KMS-11 (cell line): Measurements from ENCODE around the gene GEMIN7.

ENCODE experiments used
- H2AFZ ChIP-seq: fragments of 200-600 bp; sonication (generic); 2 replicates; pipeline ENCODE4 v1.6.1; 2016; ENCODE audit warnings: antibody characterized with exemption, mixed run types, low read depth
- H3K27ac ChIP-seq: fragments of 200-600 bp; sonication (generic); 2 replicates; pipeline ENCODE4 v1.6.1; 2016; ENCODE audit warnings: mild to moderate bottlenecking, mixed run types
- H3K27me3 ChIP-seq: fragments of 200-600 bp; sonication (generic); 2 replicates; pipeline ENCODE4 v1.6.1; 2017; ENCODE audit warnings: mild to moderate bottlenecking, low read depth, mixed run types, moderate library complexity; ENCODE audit not compliant: insufficient read depth
- H3K36me3 ChIP-seq: fragments of 200-600 bp; sonication (generic); 2 replicates; pipeline ENCODE4 v1.6.1; 2017; ENCODE audit warnings: mild to moderate bottlenecking, mixed run types; ENCODE audit not compliant: insufficient read depth
- H3K4me1 ChIP-seq: fragments of 200-600 bp; sonication (generic); 2 replicates; pipeline ENCODE4 v1.6.1; 2016; ENCODE audit warnings: mild to moderate bottlenecking, low read depth, mixed run types; ENCODE audit not compliant: poor library complexity, severe bottlenecking
- H3K4me2 ChIP-seq: fragments of 200-600 bp; sonication (generic); 2 replicates; pipeline ENCODE4 v1.7.0; 2016; ENCODE audit warnings: mild to moderate bottlenecking, mixed run types
- H3K4me3 ChIP-seq: fragments of 200-600 bp; sonication (generic); IDR thresholded peaks from 2 replicates; pipeline ENCODE4 v1.6.1; 2017; ENCODE audit warnings: low read depth, low read length, mixed read lengths; ENCODE audit not compliant: insufficient read depth
- H3K79me2 ChIP-seq: fragments of 200-600 bp; sonication (generic); 2 replicates; pipeline ENCODE4 v1.6.1; 2016; ENCODE audit warnings: low read depth, mixed run types; ENCODE audit not compliant: insufficient read depth
- H3K9ac ChIP-seq: fragments of 200-600 bp; sonication (generic); 2 replicates; pipeline ENCODE4 v1.6.1; 2016; ENCODE audit warnings: mild to moderate bottlenecking, mixed run types
- H4K20me1 ChIP-seq: fragments of 200-600 bp; sonication (generic); 2 replicates; pipeline ENCODE4 v1.6.1; 2016; ENCODE audit warnings: mild to moderate bottlenecking, mixed run types; ENCODE audit not compliant: insufficient read depth
- CTCF ChIP-seq: fragments of 200-600 bp; sonication (generic); conservative IDR thresholded peaks from 2 replicates; pipeline ENCODE4 v1.6.1; 2017; ENCODE audit warnings: low read depth, mild to moderate bottlenecking, antibody characterized with exemption, low read length, moderate library complexity, mixed read lengths

Gene GEMIN7

GRCh38 chr19:45079063-45079910, at the start of gene GEMIN7:
Gene GEMIN7, plus strand, starts transcription at chr19:45079260. Its CDS starts 10,855 bp downstream, at chr19:45090115.
- Histone ChIP-seq H4K20me1 (no peaks in the 10 kb centered on the region), H3K4me1 (peaks cover 47% of the 10 kb centered on the region), H3K9ac (peak within 1 kb of the TSS; percentile 82), H3K4me3 (no peak within 1 kb of the TSS), H3K36me3 (no peaks in the 10 kb centered on the region), H3K27ac (peak within 1 kb of the TSS; percentile 64), H3K79me2 (peaks cover 77% of the 10 kb centered on the region), H2AFZ (peak within 1 kb of the TSS; percentile 57), H3K4me2 (peak within 1 kb of the TSS; percentile 63), H3K27me3 (no peaks in the 10 kb centered on the region)
- no peak for TF ChIP-seq CTCF

- Histone ChIP-seq H2AFZ (no peak overlapping the region), H3K9ac (no peak overlapping the region), H3K36me3 (no peaks in the 10 kb centered on the region), H3K4me2 (no peak overlapping the region), H4K20me1 (no peaks in the 10 kb centered on the region), H3K27me3 (no peaks in the 10 kb centered on the region), H3K4me1 (no peaks in the 10 kb centered on the region), H3K79me2 (no peaks in the 10 kb centered on the region), H3K4me3 (no peak overlapping the region), H3K27ac (no peak overlapping the region)
- TF ChIP-seq CTCF = no peak
Measured at GRCh38 chr19:45030825-45031224, 48.2 kb upstream of the GEMIN7 start.

- H3K4me1 ChIP-seq = no peaks in the 10 kb centered on the region
- no peaks in the 10 kb centered on the region for H3K27me3 ChIP-seq
- no peak overlapping the region for H3K4me2 ChIP-seq
- no peak overlapping the region for H3K4me3 ChIP-seq
- H3K27ac ChIP-seq = no peak overlapping the region
- H3K36me3 ChIP-seq = no peaks in the 10 kb centered on the region
- H3K79me2 ChIP-seq = no peaks in the 10 kb centered on the region
- TF ChIP-seq CTCF = no peak
- H3K9ac ChIP-seq = no peak overlapping the region
- no peak overlapping the region for H2AFZ ChIP-seq
- no peaks in the 10 kb centered on the region for H4K20me1 ChIP-seq
Measured at GRCh38 chr19:45032421-45032820, 46.6 kb upstream of the GEMIN7 start.

- no peaks in the 10 kb centered on the region; the same call in 1 of the 2 replicates for H3K36me3 ChIP-seq
- peaks cover 19% of the 10 kb centered on the region for H3K4me1 ChIP-seq
- no peak overlapping the region for H3K4me3 ChIP-seq
- no peak overlapping the region for H3K9ac ChIP-seq
- peaks cover 7% of the 10 kb centered on the region; the same call in 1 of the 2 replicates for H4K20me1 ChIP-seq
- H3K27me3 ChIP-seq = no peaks in the 10 kb centered on the region
- H3K4me2 ChIP-seq = no peak overlapping the region
- no peak for TF ChIP-seq CTCF
- no peak overlapping the region for H2AFZ ChIP-seq
- no peak overlapping the region for H3K27ac ChIP-seq
- H3K79me2 ChIP-seq = peaks cover 15% of the 10 kb centered on the region
Measured at GRCh38 chr19:45035755-45036154, 43.3 kb upstream of the GEMIN7 start.
